GM12801 (cell line): ENCODE data around the gene MRPS22.

ENCODE experiments used
- TF ChIP-seq, protein P1 (sequence below): IDR thresholded peaks from one replicate; pipeline ENCODE4 v1.5.1; 2011; ENCODE audit warnings: control low read depth; ENCODE audit not compliant: insufficient read length; ENCODE audit errors: extremely low read depth

MRPS22 gene

DNA sequence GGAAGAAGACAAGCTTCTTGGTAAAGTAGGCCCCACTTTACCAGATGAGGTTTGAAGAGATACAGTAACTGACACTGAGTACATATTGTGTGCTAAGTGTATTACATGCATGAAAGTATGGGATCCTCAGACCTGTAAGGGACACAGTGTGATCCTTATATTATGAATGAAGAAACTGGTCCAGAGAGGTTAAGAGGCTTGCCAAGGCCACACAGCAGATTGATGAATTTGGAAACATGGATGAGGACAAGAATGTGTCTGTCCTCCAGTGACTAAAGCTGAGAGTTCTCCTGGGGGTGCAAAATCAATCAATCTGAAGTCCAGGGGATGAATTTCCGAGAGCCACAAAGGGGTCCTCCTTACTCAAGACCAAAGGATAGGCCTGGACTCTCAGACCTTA is 31.4 kb upstream of the MRPS22 start:
- TF ChIP-seq, protein P1, sequence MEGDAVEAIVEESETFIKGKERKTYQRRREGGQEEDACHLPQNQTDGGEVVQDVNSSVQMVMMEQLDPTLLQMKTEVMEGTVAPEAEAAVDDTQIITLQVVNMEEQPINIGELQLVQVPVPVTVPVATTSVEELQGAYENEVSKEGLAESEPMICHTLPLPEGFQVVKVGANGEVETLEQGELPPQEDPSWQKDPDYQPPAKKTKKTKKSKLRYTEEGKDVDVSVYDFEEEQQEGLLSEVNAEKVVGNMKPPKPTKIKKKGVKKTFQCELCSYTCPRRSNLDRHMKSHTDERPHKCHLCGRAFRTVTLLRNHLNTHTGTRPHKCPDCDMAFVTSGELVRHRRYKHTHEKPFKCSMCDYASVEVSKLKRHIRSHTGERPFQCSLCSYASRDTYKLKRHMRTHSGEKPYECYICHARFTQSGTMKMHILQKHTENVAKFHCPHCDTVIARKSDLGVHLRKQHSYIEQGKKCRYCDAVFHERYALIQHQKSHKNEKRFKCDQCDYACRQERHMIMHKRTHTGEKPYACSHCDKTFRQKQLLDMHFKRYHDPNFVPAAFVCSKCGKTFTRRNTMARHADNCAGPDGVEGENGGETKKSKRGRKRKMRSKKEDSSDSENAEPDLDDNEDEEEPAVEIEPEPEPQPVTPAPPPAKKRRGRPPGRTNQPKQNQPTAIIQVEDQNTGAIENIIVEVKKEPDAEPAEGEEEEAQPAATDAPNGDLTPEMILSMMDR, result no peak

DNA sequence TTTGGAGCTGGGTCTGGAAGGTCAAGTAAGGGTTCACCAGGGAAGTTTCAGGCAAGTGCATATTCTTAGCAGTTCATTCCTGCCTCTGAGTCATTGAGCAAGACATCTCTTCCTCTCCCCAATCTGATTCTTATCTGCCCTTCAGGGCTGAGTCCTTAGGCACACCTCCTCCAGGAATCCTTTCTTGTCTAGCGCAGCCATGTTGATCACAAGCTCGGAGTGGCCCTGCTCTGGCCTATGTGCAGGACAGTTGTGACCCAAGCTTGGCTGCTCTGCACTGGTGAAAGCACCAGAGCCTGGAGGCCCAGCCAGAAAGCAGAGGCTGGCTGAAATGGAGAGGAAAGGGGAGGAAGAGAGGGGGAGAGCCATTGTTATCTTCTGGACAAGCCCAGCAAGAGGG is 30.9 kb upstream of the MRPS22 start:
- TF ChIP-seq, protein P1, result no peak

GRCh38 chr3:139313921-139314320 is 29.9 kb upstream of the MRPS22 start:
- TF ChIP-seq, protein P1, result no peak

GRCh38 chr3:139317215-139317614 is 26.6 kb upstream of the MRPS22 start:
- TF ChIP-seq, protein P1, result no peak

- TF ChIP-seq, protein P1, result no peak
Observed at GRCh38 chr3:139317660-139318430, 26.0 kb upstream of the MRPS22 start.

DNA sequence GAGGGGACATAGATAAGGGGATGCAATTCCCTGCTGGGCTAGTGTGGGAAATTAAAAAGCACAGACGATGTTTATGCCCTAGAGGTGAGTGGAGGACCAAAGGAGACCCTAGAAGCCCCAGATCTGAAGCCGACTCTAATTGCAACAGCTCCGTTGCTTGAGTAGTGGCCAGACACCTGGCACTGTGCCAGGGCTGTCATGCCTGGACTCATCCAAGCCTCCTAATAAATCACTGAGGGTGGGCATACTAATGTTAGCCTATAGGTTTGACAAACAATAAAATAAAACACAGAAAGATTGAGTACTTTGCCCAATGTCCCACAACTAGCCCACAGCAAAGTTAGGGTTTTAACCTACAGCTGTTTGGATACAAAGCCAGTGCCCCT is 25.4 kb upstream of the MRPS22 start:
- TF ChIP-seq, protein P1, result no peak

DNA sequence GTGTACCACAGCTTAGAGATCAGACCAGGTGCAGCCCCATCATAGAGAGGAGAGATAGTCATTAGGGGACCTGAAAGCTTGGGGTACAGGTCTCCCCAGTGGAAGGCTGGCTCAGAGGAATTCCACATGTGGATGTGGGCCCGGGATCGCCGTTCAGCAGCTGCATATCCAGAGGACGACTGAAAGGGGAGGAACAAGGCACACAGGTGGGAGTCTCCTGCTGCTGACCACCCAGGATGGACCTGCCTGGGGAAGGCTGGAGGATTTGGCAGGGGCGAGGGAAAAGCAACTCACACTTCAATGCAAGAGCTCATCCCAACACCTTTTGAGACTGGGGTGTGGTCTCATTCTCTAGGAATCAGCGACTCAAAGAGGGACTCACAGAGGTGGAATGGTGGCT is 25.0 kb upstream of the MRPS22 start:
- TF ChIP-seq, protein P1, result no peak
